ENCODE results near the gene RAD51C. TPM values are rescaled to one million over a fixed set of nuclear protein-coding genes. Genes with fewer than 3 reads are reported as not detected.
A peak's percentile ranks its signal among the peaks of the same experiment; 100 is the strongest.
"Not testable (repeated sequence)": the region's sequence is repeated elsewhere in the genome, so short reads cannot be mapped to it uniquely, and the experiment has no call there.

RAD51C gene
- total RNA-seq, 1 donor from 2014 or later, result 73.7 TPM

DNA sequence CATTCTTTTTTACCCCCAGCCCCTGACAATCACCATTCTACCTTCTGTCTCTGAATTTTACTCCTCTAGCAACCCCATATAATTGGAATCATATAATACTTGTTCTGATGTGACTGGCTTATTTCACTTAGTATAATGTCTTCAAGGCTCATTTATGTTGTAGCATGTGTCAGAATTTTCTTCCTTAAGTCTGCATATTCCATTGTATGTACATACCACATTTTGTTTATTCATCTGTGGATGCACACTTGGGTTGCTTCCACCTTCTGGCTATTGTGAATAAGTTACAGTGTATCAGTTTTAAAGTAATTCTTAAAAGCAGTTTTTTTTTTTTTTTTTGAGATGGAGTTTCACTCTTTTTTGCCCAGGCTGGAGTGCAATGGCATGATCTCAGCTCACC is 38.5 kb downstream of the RAD51C start:
- peaks cover 5% of the 10 kb centered on the region for H3K36me3 Mint-ChIP-seq (ENCODE audit: low read depth)
- no peak for DNase-seq
- intact Hi-C loops (cut with micrococcal nuclease), result no loop called here
- no peak overlapping the region for H3K4me3 Mint-ChIP-seq
- peaks cover 3% of the 10 kb centered on the region for H3K4me1 Mint-ChIP-seq
- no peak overlapping the region for H3K27ac Mint-ChIP-seq
- no peaks in the 10 kb centered on the region for H3K27me3 Mint-ChIP-seq
- no peaks in the 10 kb centered on the region for H3K9me3 Mint-ChIP-seq

DNA sequence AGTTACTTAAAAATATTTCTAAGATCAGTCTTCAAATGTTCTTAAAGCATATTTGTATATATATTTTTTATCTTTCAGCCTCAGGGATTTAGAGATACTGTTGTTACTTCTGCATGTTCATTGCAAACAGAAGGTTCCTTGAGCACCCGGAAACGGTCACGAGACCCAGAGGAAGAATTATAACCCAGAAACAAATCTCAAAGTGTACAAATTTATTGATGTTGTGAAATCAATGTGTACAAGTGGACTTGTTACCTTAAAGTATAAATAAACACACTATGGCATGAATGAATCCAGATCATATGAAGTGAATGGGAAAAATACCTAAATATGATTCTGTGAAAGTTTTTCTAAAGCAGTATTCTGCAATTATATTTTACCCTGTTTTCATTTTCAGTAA is 41.6 kb downstream of the RAD51C start:
- no peak for DNase-seq

DNA sequence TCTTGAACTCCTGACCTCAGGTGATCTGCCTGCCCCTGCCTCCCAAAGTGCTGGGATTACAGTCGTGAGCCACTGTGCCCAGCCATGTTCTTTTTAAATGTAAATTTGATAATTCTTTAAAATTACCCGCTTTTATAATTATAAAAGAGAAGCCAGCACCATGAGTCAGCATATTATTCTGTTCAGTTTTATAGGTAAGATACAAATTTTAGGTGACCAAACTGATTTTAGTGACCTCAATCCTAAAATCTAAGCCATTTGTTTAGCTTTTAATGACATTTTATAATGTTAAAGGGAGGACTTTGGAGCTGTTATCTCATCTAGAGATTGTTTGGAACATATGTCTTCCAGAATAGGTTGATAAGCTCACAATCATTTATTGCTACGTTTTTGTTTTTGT is 42.4 kb downstream of the RAD51C start:
- intact Hi-C loops (cut with micrococcal nuclease), result no loop called here

More for the DNA sequence above, 41.6 kb downstream of the RAD51C start:
- no peaks in the 10 kb centered on the region for H3K9me3 Mint-ChIP-seq
- H3K4me3 Mint-ChIP-seq, result no peak overlapping the region
- no peak overlapping the region for H3K27ac Mint-ChIP-seq
- intact Hi-C loops (cut with micrococcal nuclease), result no loop called here
- H3K4me1 Mint-ChIP-seq, result peaks cover 2% of the 10 kb centered on the region
- peaks cover 5% of the 10 kb centered on the region for H3K36me3 Mint-ChIP-seq (ENCODE audit: low read depth)
- H3K27me3 Mint-ChIP-seq, result no peaks in the 10 kb centered on the region

DNA sequence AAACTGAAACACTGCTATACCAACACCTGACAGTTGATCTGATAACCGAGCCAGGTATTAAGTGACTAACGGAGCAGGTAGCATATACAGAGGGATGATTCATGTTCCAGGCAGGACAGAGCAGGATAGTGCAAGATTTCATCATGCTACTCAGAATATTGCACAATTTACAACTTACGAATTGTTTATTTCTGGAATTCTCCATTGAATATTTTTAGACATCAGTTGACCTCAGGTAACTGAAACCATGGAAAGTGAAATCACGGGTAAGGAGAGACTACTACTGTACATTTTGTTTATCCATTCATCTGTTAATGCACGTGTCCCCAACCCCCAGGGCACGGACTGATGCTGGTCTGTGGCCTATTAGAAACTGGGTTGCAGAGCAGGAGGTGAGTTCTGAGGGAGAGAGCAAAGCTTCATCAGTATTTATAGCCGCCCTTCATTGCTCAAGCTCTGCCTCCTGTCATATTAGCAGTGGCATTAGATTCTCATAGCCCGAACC is 48.8 kb downstream of the RAD51C start:
- no peak overlapping the region for H3K27ac Mint-ChIP-seq
- no peak overlapping the region for H3K4me3 Mint-ChIP-seq
- no peaks in the 10 kb centered on the region for H3K9me3 Mint-ChIP-seq
- H3K27me3 Mint-ChIP-seq, result no peaks in the 10 kb centered on the region
- no peaks in the 10 kb centered on the region for H3K36me3 Mint-ChIP-seq (ENCODE audit: low read depth)
- intact Hi-C loops (cut with micrococcal nuclease), result no loop called here
- no peak for DNase-seq
- no peaks in the 10 kb centered on the region for H3K4me1 Mint-ChIP-seq

More for the DNA sequence above, 42.4 kb downstream of the RAD51C start:
- H3K4me3 Mint-ChIP-seq, result no peak overlapping the region
- H3K27ac Mint-ChIP-seq, result no peak overlapping the region
- peaks cover 2% of the 10 kb centered on the region for H3K4me1 Mint-ChIP-seq
- no peaks in the 10 kb centered on the region for H3K27me3 Mint-ChIP-seq
- H3K9me3 Mint-ChIP-seq, result no peaks in the 10 kb centered on the region
- DNase-seq, result no peak
- peaks cover 4% of the 10 kb centered on the region for H3K36me3 Mint-ChIP-seq (ENCODE audit: low read depth)

DNA sequence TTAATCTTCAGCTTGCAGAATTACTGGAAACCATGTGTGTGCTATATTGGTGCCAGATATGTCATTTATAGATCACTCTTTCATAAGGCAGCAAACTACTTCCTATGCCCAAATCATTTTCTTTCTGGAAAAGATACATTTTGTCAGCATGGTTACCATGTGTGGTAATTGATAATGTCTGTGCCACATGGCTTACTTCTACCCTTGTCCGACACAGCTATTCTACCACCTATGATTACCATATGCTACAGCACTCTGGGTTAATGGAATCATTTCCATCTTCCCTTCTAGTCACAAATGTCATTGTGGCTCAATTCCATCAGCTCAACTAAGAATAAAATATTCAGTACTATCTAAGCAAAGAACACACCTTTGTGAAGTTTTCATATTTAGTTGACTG is 55.3 kb downstream of the RAD51C start:
- H3K4me1 Mint-ChIP-seq, result no peaks in the 10 kb centered on the region
- no peak overlapping the region for H3K27ac Mint-ChIP-seq
- intact Hi-C loops (cut with micrococcal nuclease), result no loop called here
- no peaks in the 10 kb centered on the region for H3K36me3 Mint-ChIP-seq (ENCODE audit: low read depth)
- no peaks in the 10 kb centered on the region for H3K9me3 Mint-ChIP-seq
- no peak for DNase-seq
- H3K27me3 Mint-ChIP-seq, result peaks cover 19% of the 10 kb centered on the region
- no peak overlapping the region for H3K4me3 Mint-ChIP-seq

DNA sequence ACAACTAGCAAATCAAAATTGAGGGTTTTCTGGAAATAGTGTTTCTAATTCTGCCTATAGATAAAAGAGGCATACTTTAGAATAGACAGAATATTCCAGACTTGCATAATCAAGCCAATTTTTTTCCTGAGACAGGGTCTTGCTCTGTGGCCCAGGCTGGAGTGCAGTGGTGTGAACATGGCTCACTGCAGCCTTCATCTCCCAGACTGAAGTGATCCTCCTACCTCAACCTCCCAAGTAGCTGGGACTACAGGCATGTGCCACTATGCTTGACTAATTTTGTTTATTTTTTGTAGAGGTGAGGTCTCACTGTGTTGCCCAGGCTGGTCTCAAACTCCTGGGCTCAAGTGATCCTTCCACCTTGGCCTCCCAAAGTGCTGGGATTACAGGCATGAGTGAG is 57.2 kb downstream of the RAD51C start:
- H3K27me3 Mint-ChIP-seq, result peaks cover 34% of the 10 kb centered on the region
- H3K4me1 Mint-ChIP-seq; H3K4me3 Mint-ChIP-seq; H3K36me3 Mint-ChIP-seq (ENCODE audit: low read depth); intact Hi-C loops (cut with micrococcal nuclease); H3K9me3 Mint-ChIP-seq; H3K27ac Mint-ChIP-seq; DNase-seq: not testable (repeated sequence)

DNA sequence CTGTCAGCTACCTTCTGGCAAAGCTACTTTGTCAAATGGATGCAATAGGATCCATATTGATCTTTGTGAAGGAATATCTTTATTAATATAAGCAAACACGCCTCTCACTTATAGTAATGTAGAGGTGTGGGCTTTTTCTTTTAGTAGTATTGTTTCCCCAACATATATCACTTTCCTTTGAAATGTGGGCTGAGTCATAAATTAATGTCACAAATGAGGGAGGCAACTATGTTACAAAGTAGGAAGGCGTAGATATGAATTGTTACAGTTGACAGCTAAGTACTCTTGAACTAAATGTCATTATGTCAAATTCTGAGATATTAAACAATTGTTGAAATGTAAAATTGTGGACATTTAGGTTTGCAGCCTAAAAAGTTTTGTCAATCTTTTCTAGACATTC is 60.6 kb downstream of the RAD51C start:
- intact Hi-C loops (cut with micrococcal nuclease), result no loop called here
- DNase-seq, result no peak
- Mint-ChIP-seq H3K36me3 (ENCODE audit: low read depth) (peaks cover 5% of the 10 kb centered on the region), H3K4me1 (peaks cover 9% of the 10 kb centered on the region), H3K27me3 (peaks cover 57% of the 10 kb centered on the region), H3K4me3 (no peak overlapping the region), H3K27ac (no peak overlapping the region), H3K9me3 (peaks cover 5% of the 10 kb centered on the region)

DNA sequence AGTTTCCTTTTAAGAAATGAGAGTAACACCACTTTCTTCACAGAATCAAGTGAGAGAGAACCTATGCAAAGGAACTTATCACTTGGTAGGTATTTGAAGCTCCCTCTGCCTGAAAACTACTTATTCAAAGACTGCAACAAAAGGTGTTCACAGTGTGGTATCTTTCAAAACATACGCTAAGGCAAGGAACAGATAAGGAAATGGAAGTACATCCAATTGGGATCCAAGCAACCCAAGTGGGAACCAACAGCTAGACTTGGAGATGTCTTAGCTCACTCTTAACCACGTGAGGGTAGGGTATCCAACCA is 62.8 kb downstream of the RAD51C start:
- Mint-ChIP-seq H3K27ac (no peak overlapping the region), H3K27me3 (peaks cover 73% of the 10 kb centered on the region), H3K9me3 (peaks cover 5% of the 10 kb centered on the region), H3K36me3 (ENCODE audit: low read depth) (peaks cover 5% of the 10 kb centered on the region), H3K4me1 (peaks cover 9% of the 10 kb centered on the region), H3K4me3 (peak overlapping the region; percentile 81)
- DNase-seq, result no peak
- intact Hi-C loops (cut with micrococcal nuclease), result loop anchor here (5.0 kb wide), 1 partner anchor 247 kb away; no protein-coding TSS in a partner anchor

DNA sequence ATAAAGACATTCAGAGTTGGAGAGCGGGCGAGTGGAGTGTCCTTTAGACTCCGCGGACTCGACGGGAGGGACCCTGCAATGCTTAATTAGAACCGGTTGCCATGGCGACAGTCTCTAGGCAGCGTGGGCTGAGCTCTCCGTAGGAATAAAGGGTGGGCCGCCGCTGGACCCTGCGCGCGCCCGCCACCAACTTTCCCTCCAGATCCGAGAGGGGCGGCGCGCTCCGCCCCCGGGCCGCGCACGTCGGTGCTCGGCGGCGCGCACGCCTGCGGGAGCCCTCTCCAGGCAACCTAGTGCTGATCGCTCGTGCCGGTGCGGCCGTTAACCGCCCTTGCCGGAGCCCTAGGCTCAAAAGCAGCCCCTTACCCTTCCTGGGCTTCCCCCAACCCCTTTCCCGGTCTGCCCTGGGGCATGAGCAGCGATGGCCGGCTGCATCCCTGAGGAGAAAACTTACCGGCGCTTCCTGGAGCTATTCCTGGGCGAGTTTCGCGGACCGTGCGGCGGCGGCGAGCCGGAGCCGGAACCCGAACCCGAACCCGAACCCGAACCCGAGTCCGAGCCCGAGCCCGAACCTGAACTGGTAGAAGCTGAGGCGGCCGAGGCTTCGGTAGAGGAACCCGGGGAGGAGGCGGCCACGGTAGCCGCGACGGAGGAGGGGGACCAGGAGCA is 63.3 kb downstream of the RAD51C start, which contains the start of gene PPM1E:
Gene PPM1E (plus strand): TSS at position 278 of the 669 bp plus-strand sequence.
- H3K36me3 Mint-ChIP-seq (ENCODE audit: low read depth), result peaks cover 5% of the 10 kb centered on the region
- H3K4me1 Mint-ChIP-seq, result peaks cover 9% of the 10 kb centered on the region
- peaks cover 75% of the 10 kb centered on the region for H3K27me3 Mint-ChIP-seq
- H3K4me3 Mint-ChIP-seq, result peak within 1 kb of the TSS; percentile 85
- peaks cover 5% of the 10 kb centered on the region for H3K9me3 Mint-ChIP-seq
- no peak within 1 kb of the TSS for H3K27ac Mint-ChIP-seq
- intact Hi-C loops (cut with micrococcal nuclease), result loop anchor here (5.0 kb wide), 1 partner anchor 247 kb away; no protein-coding TSS in a partner anchor
- peak; percentile 86 for DNase-seq

DNA sequence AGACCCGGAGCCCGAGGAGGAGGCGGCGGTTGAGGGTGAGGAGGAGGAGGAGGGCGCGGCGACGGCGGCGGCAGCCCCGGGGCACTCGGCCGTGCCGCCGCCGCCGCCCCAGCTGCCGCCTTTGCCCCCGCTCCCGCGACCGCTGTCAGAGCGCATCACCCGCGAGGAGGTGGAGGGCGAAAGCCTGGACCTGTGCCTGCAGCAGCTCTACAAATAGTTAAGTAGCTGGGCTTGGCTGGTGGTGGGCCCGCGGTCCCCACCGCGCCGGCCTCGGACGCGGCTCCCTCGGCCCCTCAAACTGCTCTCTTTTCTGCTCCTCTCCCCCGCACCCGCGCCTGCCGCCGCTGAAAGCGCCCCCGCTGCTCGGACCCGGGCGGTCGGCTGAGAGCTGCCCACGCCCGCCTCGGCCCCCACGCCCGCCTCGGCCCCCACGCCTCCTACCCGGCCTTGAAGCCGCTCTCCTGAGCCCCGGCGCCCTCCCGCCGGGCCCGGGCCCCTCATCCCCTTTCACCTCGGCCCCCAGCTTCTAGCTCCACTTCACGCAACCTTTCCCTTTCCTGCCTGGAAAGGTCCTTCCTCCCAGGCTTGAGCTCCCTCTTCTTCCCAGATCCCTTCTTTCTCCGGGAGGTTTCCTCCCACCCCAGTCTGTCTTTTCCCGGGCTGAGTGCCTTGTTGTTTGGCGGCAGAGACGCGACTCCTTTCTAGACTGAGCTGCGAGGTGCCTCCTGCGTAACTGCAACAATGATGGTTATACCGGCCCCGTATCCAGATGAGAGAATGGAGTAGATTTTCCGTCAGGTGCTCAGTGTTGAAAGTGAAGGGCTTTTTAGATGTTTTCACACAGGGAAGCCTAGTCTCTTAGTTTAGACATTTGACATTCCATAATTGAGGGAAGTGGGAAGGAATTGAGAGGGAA is 64.1 kb downstream of the RAD51C start:
- Mint-ChIP-seq H3K4me3 (peak overlapping the region; percentile 85), H3K9me3 (peaks cover 5% of the 10 kb centered on the region), H3K27me3 (peaks cover 76% of the 10 kb centered on the region), H3K27ac (no peak overlapping the region), H3K4me1 (peaks cover 9% of the 10 kb centered on the region), H3K36me3 (ENCODE audit: low read depth) (peaks cover 5% of the 10 kb centered on the region)
- DNase-seq, result peak; percentile 61
- intact Hi-C loops (cut with micrococcal nuclease), result loop anchor here (5.0 kb wide), 1 partner anchor 246 kb away; no protein-coding TSS in a partner anchor

DNA sequence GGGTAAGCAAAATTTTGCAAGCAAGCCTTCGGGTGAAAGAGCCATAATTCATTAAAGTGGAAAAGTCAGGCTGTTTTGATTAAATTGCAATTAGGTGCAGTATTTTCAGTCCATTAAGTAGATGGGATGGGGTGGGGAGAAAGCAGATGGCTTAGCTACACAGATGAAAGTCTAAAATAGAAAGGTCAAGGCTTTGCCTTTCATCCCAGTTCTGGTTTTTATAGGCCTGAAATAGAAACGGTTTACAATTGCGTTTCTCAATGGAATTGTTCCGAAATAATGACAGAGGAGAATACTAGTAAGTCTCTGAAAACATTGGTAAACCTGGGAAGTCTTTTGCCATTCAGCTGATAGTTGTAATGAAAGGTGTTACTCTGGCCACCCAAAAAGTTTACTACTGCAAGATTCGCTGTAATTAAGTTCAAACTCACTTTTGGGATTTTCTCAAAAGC is 64.8 kb downstream of the RAD51C start:
- H3K27me3 Mint-ChIP-seq, result peaks cover 77% of the 10 kb centered on the region
- intact Hi-C loops (cut with micrococcal nuclease), result loop anchor here (5.0 kb wide), 1 partner anchor 245 kb away; no protein-coding TSS in a partner anchor
- H3K27ac Mint-ChIP-seq, result no peak overlapping the region

DNA sequence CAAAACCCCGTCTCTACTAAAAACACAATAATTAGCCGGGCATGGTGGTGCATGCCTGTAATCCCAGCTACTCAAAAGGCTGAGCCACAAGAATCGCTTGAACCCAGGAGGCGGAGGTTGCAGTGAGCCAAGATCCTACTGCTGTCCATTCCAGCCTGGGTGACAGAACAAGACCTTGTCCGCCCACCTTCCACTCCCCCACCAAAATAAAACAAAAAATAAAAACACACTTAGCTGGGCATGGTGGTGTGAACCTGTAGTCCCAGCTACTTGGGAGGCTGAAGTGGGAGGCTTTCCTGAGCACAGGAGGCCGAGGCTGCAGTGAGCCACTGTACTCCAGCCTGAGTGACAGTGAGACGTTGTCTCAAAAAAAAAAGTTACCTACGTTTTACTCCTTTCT is 66.5 kb downstream of the RAD51C start:
- peaks cover 5% of the 10 kb centered on the region for H3K36me3 Mint-ChIP-seq (ENCODE audit: low read depth)
- DNase-seq, result no peak
- no peak overlapping the region for H3K4me3 Mint-ChIP-seq
- peaks cover 5% of the 10 kb centered on the region for H3K9me3 Mint-ChIP-seq
- H3K27ac Mint-ChIP-seq, result no peak overlapping the region
- intact Hi-C loops (cut with micrococcal nuclease), result loop anchor here (5.0 kb wide), 1 partner anchor 243 kb away; no protein-coding TSS in a partner anchor
- peaks cover 66% of the 10 kb centered on the region for H3K27me3 Mint-ChIP-seq
- peaks cover 9% of the 10 kb centered on the region for H3K4me1 Mint-ChIP-seq

More for the DNA sequence above, 64.8 kb downstream of the RAD51C start:
- Mint-ChIP-seq H3K4me3 (peak overlapping the region; percentile 85), H3K9me3 (peaks cover 5% of the 10 kb centered on the region), H3K36me3 (ENCODE audit: low read depth) (peaks cover 5% of the 10 kb centered on the region), H3K4me1 (peaks cover 9% of the 10 kb centered on the region)
- no peak for DNase-seq

DNA sequence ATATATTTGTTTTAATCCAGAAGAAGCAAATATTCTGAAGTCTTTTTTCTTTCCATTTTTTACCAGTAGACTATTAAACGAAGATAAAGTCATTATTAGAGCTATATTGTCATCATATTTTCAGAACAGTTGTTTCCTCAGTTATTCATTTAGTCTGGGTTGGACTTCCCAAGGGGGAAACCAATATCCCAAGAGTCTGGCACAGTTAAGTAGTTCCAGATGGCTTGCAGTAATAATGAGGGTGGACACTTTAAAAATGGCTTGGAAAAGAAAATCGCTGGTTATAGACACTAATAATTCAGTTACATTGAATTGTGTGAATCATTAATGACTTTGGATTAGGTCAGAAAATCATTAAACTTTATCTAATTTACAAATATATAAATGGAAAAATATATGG is 67.1 kb downstream of the RAD51C start:
- Mint-ChIP-seq H3K27ac (no peak overlapping the region), H3K27me3 (peaks cover 66% of the 10 kb centered on the region), H3K9me3 (peaks cover 5% of the 10 kb centered on the region), H3K36me3 (ENCODE audit: low read depth) (peaks cover 5% of the 10 kb centered on the region), H3K4me1 (peaks cover 9% of the 10 kb centered on the region), H3K4me3 (no peak overlapping the region)
- no peak for DNase-seq
- intact Hi-C loops (cut with micrococcal nuclease), result loop anchor here (5.0 kb wide), 1 partner anchor 243 kb away; no protein-coding TSS in a partner anchor

DNA sequence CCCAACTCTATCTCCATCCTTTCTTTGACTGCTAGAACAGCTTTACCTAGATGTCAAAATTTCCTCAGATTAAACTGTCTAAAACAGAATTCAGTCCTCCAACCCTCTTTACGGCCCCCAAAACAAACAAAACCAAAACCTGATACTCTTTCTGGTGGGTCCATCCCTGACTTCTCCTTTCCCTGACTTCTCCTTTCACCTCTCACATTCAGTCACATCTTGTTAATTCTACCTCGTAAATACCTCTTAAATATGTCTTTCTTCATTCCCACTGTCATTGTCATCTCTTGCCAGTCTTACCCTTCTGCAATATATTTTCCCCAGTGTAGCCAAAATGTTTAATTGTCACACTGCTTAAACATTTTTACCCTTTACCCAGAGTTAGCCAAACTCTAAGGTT is 67.8 kb downstream of the RAD51C start:
- intact Hi-C loops (cut with micrococcal nuclease), result no loop called here
- peaks cover 62% of the 10 kb centered on the region for H3K27me3 Mint-ChIP-seq

More for the DNA sequence above, 67.8 kb downstream of the RAD51C start:
- Mint-ChIP-seq H3K36me3 (ENCODE audit: low read depth) (peaks cover 4% of the 10 kb centered on the region), H3K4me3 (no peak overlapping the region), H3K4me1 (peaks cover 7% of the 10 kb centered on the region), H3K27ac (no peak overlapping the region), H3K9me3 (peaks cover 1% of the 10 kb centered on the region)
- DNase-seq, result no peak

All from activated CD4-positive, alpha-beta T cell treated with anti-CD3 and anti-CD28 coated beads, Interleukin-2, amount 10 ng/mL, durations not matched to agents 24 days and 14 days (primary cell).